Peyer's patch (tissue), 4 donors: ENCODE data around the gene PRDM13.

Source experiments
- CTCF ChIP-seq, 6 experiments: fragments of 450-650 bp in 4 of 6; fragments of 200-600 bp in 2 of 6; sonication (generic) in 1 of 6; IDR thresholded peaks; one replicate each; pipeline ENCODE4 v1.5.1; 2017 to 2019; ENCODE audit warnings: antibody characterized with exemption in 6 of 6, mild to moderate bottlenecking in 3 of 6, moderate library complexity in 1 of 6
- POLR2A ChIP-seq, 2 donors: fragments of 450-650 bp; IDR thresholded peaks; one replicate each; pipeline ENCODE4 v1.5.1; 2017; ENCODE audit warnings: antibody characterized with exemption in 2 of 2, mild to moderate bottlenecking in 2 of 2, moderate library complexity in 2 of 2

- TF ChIP-seq CTCF (IDR thresholded peaks at IDR 0.05) (no peak), POLR2A (IDR thresholded peaks at IDR 0.05) (no peak)
Observed at GRCh38 chr6:99606656-99607415, at the start of gene PRDM13.
